SJCRH30 (cell line): ENCODE measurements around the gene ANK2. TPM values are rescaled to one million over a fixed set of nuclear protein-coding genes. Genes with fewer than 3 reads are reported as not detected.

Experiments
- DNase-seq, 2 experiments: peaks; one replicate each; pipeline ENCODE4 v3.0.0-alpha.2; 2015 to 2020
- H3K27ac ChIP-seq: fragments of 250-450 bp; sonication (Bioruptor Pico); 2 replicates; pipeline ENCODE4 v1.5.1; 2020; ENCODE audit warnings: mild to moderate bottlenecking, moderate library complexity
- H3K27me3 ChIP-seq: fragments of 250-450 bp; sonication (Bioruptor Pico); 2 replicates; pipeline ENCODE4 v1.5.1; 2020; ENCODE audit warnings: mild to moderate bottlenecking, moderate library complexity
- H3K36me3 ChIP-seq: fragments of 250-450 bp; sonication (Bioruptor Pico); 2 replicates; pipeline ENCODE4 v1.5.1; 2020; ENCODE audit warnings: mild to moderate bottlenecking, moderate library complexity
- H3K4me1 ChIP-seq: fragments of 250-450 bp; sonication (Bioruptor Pico); 2 replicates; pipeline ENCODE4 v1.5.1; 2020; ENCODE audit warnings: mild to moderate bottlenecking, moderate library complexity
- H3K4me3 ChIP-seq: fragments of 250-450 bp; sonication (Bioruptor Pico); 2 replicates; pipeline ENCODE4 v1.5.1; 2020; ENCODE audit warnings: mild to moderate bottlenecking, moderate library complexity
- H3K9me3 ChIP-seq: fragments of 250-450 bp; sonication (Bioruptor Pico); replicated peaks from 2 replicates; pipeline ENCODE4 v1.5.1; 2020; ENCODE audit warnings: mild to moderate bottlenecking, moderate library complexity
- total RNA-seq: library from RNA; depleted of rRNA; stranded (reverse); fragments of >200 nt; shearing (Covaris generic); gene quantifications from 2 replicates; pipeline ENCODE4 v1.2.3, GENCODE V29; 2014

Gene ANK2
- total RNA-seq, 1 experiment from 2014 or later, result 128 TPM

GRCh38 chr4:113026556-113026955 lies 22.9 kb upstream of the ANK2 start:
- no peak for DNase-seq
- Histone ChIP-seq H3K36me3 (no peaks in the 10 kb centered on the region), H3K4me1 (peaks cover 12% of the 10 kb centered on the region), H3K27ac (no peak overlapping the region), H3K27me3 (no peaks in the 10 kb centered on the region), H3K4me3 (no peak overlapping the region), H3K9me3 (no peaks in the 10 kb centered on the region)

GRCh38 chr4:113028074-113028473 lies 21.4 kb upstream of the ANK2 start:
- Histone ChIP-seq H3K4me1 (no peaks in the 10 kb centered on the region), H3K27ac (no peak overlapping the region), H3K9me3 (no peaks in the 10 kb centered on the region), H3K36me3 (no peaks in the 10 kb centered on the region), H3K27me3 (no peaks in the 10 kb centered on the region), H3K4me3 (no peak overlapping the region)
- DNase-seq, result no peak

- no peaks in the 10 kb centered on the region for H3K27me3 ChIP-seq
- DNase-seq, result no peak
- H3K27ac ChIP-seq, result no peak overlapping the region
- no peaks in the 10 kb centered on the region for H3K9me3 ChIP-seq
- H3K36me3 ChIP-seq, result no peaks in the 10 kb centered on the region
- no peak overlapping the region for H3K4me3 ChIP-seq
- H3K4me1 ChIP-seq, result no peaks in the 10 kb centered on the region
Observed at GRCh38 chr4:113031212-113031611, 18.2 kb upstream of the ANK2 start.

GRCh38 chr4:113040793-113041192 lies 8.7 kb upstream of the ANK2 start:
- no peaks in the 10 kb centered on the region for H3K27me3 ChIP-seq
- H3K4me3 ChIP-seq, result no peak overlapping the region
- H3K27ac ChIP-seq, result no peak overlapping the region
- no peaks in the 10 kb centered on the region for H3K4me1 ChIP-seq
- no peak for DNase-seq
- H3K9me3 ChIP-seq, result peaks cover 14% of the 10 kb centered on the region; the same call in 1 of the 2 replicates
- peaks cover 19% of the 10 kb centered on the region for H3K36me3 ChIP-seq

GRCh38 chr4:113042502-113042901 lies 7.0 kb upstream of the ANK2 start:
- Histone ChIP-seq H3K27ac (no peak overlapping the region), H3K4me1 (no peaks in the 10 kb centered on the region), H3K4me3 (no peak overlapping the region), H3K36me3 (peaks cover 19% of the 10 kb centered on the region), H3K27me3 (no peaks in the 10 kb centered on the region), H3K9me3 (peaks cover 14% of the 10 kb centered on the region; the same call in 1 of the 2 replicates)
- DNase-seq, result no peak

- H3K27ac ChIP-seq, result no peak overlapping the region
- H3K4me1 ChIP-seq, result no peaks in the 10 kb centered on the region
- H3K4me3 ChIP-seq, result no peak overlapping the region
- H3K9me3 ChIP-seq, result peaks cover 14% of the 10 kb centered on the region; the same call in 1 of the 2 replicates
- no peaks in the 10 kb centered on the region for H3K27me3 ChIP-seq
- peaks cover 19% of the 10 kb centered on the region for H3K36me3 ChIP-seq
- no peak for DNase-seq
Observed at GRCh38 chr4:113043591-113043990, 5.9 kb upstream of the ANK2 start.

- Histone ChIP-seq H3K9me3 (no peaks in the 10 kb centered on the region), H3K4me1 (peaks cover 22% of the 10 kb centered on the region), H3K4me3 (no peak overlapping the region), H3K27ac (no peak overlapping the region), H3K27me3 (no peaks in the 10 kb centered on the region), H3K36me3 (no peaks in the 10 kb centered on the region; the same call in 1 of the 2 replicates)
- no peak for DNase-seq
Observed at GRCh38 chr4:113050371-113050755, 910 bp downstream of the ANK2 start.

GRCh38 chr4:113050837-113051236 lies 1.4 kb downstream of the ANK2 start:
- no peaks in the 10 kb centered on the region for H3K27me3 ChIP-seq
- H3K9me3 ChIP-seq, result no peaks in the 10 kb centered on the region
- no peak for DNase-seq
- no peak overlapping the region for H3K4me3 ChIP-seq
- H3K4me1 ChIP-seq, result peaks cover 22% of the 10 kb centered on the region
- H3K36me3 ChIP-seq, result no peaks in the 10 kb centered on the region
- no peak overlapping the region for H3K27ac ChIP-seq

GRCh38 chr4:113051361-113051760 lies 1.9 kb downstream of the ANK2 start:
- H3K9me3 ChIP-seq, result no peaks in the 10 kb centered on the region
- peaks cover 22% of the 10 kb centered on the region for H3K4me1 ChIP-seq
- no peaks in the 10 kb centered on the region for H3K27me3 ChIP-seq
- H3K4me3 ChIP-seq, result no peak overlapping the region
- no peaks in the 10 kb centered on the region for H3K36me3 ChIP-seq
- H3K27ac ChIP-seq, result no peak overlapping the region
- no peak for DNase-seq

- peak overlapping the region; percentile 45 for H3K27ac ChIP-seq
- H3K9me3 ChIP-seq, result no peaks in the 10 kb centered on the region
- H3K4me1 ChIP-seq, result peaks cover 22% of the 10 kb centered on the region
- H3K36me3 ChIP-seq, result no peaks in the 10 kb centered on the region
- no peaks in the 10 kb centered on the region for H3K27me3 ChIP-seq
- DNase-seq, result peak; percentile 75 to 77
- H3K4me3 ChIP-seq, result no peak overlapping the region
Observed at GRCh38 chr4:113052379-113052951, 3.0 kb downstream of the ANK2 start.

GRCh38 chr4:113053883-113054282 lies 4.4 kb downstream of the ANK2 start:
- H3K4me1 ChIP-seq, result peaks cover 29% of the 10 kb centered on the region
- H3K27me3 ChIP-seq, result no peaks in the 10 kb centered on the region
- H3K9me3 ChIP-seq, result no peaks in the 10 kb centered on the region
- DNase-seq, result no peak
- H3K27ac ChIP-seq, result no peak overlapping the region
- no peak overlapping the region for H3K4me3 ChIP-seq
- no peaks in the 10 kb centered on the region for H3K36me3 ChIP-seq

GRCh38 chr4:113056318-113056717 lies 6.9 kb downstream of the ANK2 start:
- Histone ChIP-seq H3K9me3 (no peaks in the 10 kb centered on the region), H3K36me3 (no peaks in the 10 kb centered on the region), H3K4me1 (peaks cover 24% of the 10 kb centered on the region), H3K27me3 (no peaks in the 10 kb centered on the region), H3K27ac (no peak overlapping the region), H3K4me3 (no peak overlapping the region)
- no peak for DNase-seq

- H3K4me3 ChIP-seq, result no peak overlapping the region
- DNase-seq, result peak; percentile 9 to 53
- H3K4me1 ChIP-seq, result peaks cover 8% of the 10 kb centered on the region
- no peaks in the 10 kb centered on the region for H3K36me3 ChIP-seq
- H3K27me3 ChIP-seq, result no peaks in the 10 kb centered on the region
- no peak overlapping the region for H3K27ac ChIP-seq
- no peaks in the 10 kb centered on the region for H3K9me3 ChIP-seq
Observed at GRCh38 chr4:113057891-113058290, 8.4 kb downstream of the ANK2 start.

GRCh38 chr4:113059449-113060182 lies 10.2 kb downstream of the ANK2 start:
- no peaks in the 10 kb centered on the region for H3K36me3 ChIP-seq
- H3K4me1 ChIP-seq, result peaks cover 16% of the 10 kb centered on the region
- H3K27me3 ChIP-seq, result no peaks in the 10 kb centered on the region
- H3K27ac ChIP-seq, result no peak overlapping the region
- no peak for DNase-seq
- no peak overlapping the region for H3K4me3 ChIP-seq
- no peaks in the 10 kb centered on the region for H3K9me3 ChIP-seq

GRCh38 chr4:113060853-113061252 lies 11.4 kb downstream of the ANK2 start:
- Histone ChIP-seq H3K9me3 (no peaks in the 10 kb centered on the region), H3K27me3 (no peaks in the 10 kb centered on the region), H3K4me3 (no peak overlapping the region), H3K4me1 (peaks cover 21% of the 10 kb centered on the region), H3K27ac (no peak overlapping the region), H3K36me3 (no peaks in the 10 kb centered on the region)
- no peak for DNase-seq

- H3K9me3 ChIP-seq, result no peaks in the 10 kb centered on the region
- no peaks in the 10 kb centered on the region for H3K27me3 ChIP-seq
- H3K27ac ChIP-seq, result peak overlapping the region; percentile 12; the same call in 1 of the 2 replicates
- peak; percentile 69 to 84 for DNase-seq
- no peak overlapping the region for H3K4me3 ChIP-seq
- H3K36me3 ChIP-seq, result no peaks in the 10 kb centered on the region
- peaks cover 14% of the 10 kb centered on the region for H3K4me1 ChIP-seq
Observed at GRCh38 chr4:113064244-113064643, 14.8 kb downstream of the ANK2 start.
